Suprapubic skin (tissue), 4 donors: ENCODE results near the gene PLA2G4B. TPM values are rescaled to one million over a fixed set of nuclear protein-coding genes. Genes with fewer than 3 reads are reported as not detected.

ENCODE experiments used
- DNase-seq, 2 donors: peaks; one replicate each; pipeline ENCODE4 v3.0.0-alpha.2; 2019; ENCODE audit warnings: low spot score in 2 of 2
- H3K27ac ChIP-seq: fragments of 200-600 bp; sonication (generic); one replicate; pipeline ENCODE4 v1.5.1; 2019
- H3K27me3 ChIP-seq: fragments of 200-600 bp; sonication (generic); one replicate; pipeline ENCODE4 v1.5.1; 2019
- H3K36me3 ChIP-seq: fragments of 200-600 bp; sonication (generic); one replicate; pipeline ENCODE4 v1.5.1; 2019
- H3K4me1 ChIP-seq: fragments of 200-600 bp; sonication (generic); one replicate; pipeline ENCODE4 v1.5.1; 2019
- H3K4me3 ChIP-seq: fragments of 200-600 bp; sonication (generic); one replicate; pipeline ENCODE4 v1.5.1; 2019; ENCODE audit warnings: mild to moderate bottlenecking
- H3K9me3 ChIP-seq: fragments of 200-600 bp; sonication (generic); one replicate; pipeline ENCODE4 v1.5.1; 2019
- CTCF ChIP-seq, 2 donors: fragments of 200-600 bp in 1 of 2; fragments of 450-650 bp in 1 of 2; sonication (generic) in 1 of 2; IDR thresholded peaks; one replicate each; pipeline ENCODE4 v1.5.1; 2016 to 2019; ENCODE audit warnings: antibody characterized with exemption in 2 of 2, mild to moderate bottlenecking in 1 of 2, moderate library complexity in 1 of 2
- EP300 ChIP-seq: sonication (generic); formaldehyde crosslinking; IDR thresholded peaks from one replicate; pipeline ENCODE4 v1.6.1; 2017; ENCODE audit warnings: antibody characterized with exemption
- POLR2A ChIP-seq, 2 donors: fragments of 450-650 bp; IDR thresholded peaks; one replicate each; pipeline ENCODE4 v1.6.1; 2017; ENCODE audit warnings: antibody characterized with exemption in 2 of 2, mild to moderate bottlenecking in 2 of 2, moderate library complexity in 2 of 2
- POLR2AphosphoS5 ChIP-seq, 3 donors: sonication (generic); formaldehyde crosslinking; IDR thresholded peaks; one replicate each; pipeline ENCODE4 v1.6.1; 2017; ENCODE audit warnings: antibody characterized with exemption in 3 of 3
- WGBS: methylation state at CpG from one replicate; pipeline ENCODE4 v1.1.5; 2018; 5-methylcytosine and 5-hydroxymethylcytosine counted together
- total RNA-seq, 4 donors: library from RNA; depleted of rRNA; stranded (reverse); fragments of >200 nt; gene quantifications; one replicate each; pipeline ENCODE4 v1.1.0, GENCODE V29; 2016

PLA2G4B gene
- total RNA-seq, 4 donors from 2014 or later, result 59.7 to 195 (median 73.7) TPM

- peaks cover 53% of the 10 kb centered on the region for H3K4me1 ChIP-seq
- no peak for TF ChIP-seq EP300
- no peak for TF ChIP-seq POLR2A (IDR thresholded peaks at IDR 0.05)
- TF ChIP-seq CTCF (IDR thresholded peaks at IDR 0.05), result no peak
- no peak for TF ChIP-seq POLR2AphosphoS5 (IDR thresholded peaks at IDR 0.05)
- no peaks in the 10 kb centered on the region for H3K27me3 ChIP-seq
- H3K27ac ChIP-seq, result peak overlapping the region; percentile 87
- no peak for DNase-seq
- WGBS, result 39% methylated on average over 6 of the region's 8 CpGs
- no peak overlapping the region for H3K4me3 ChIP-seq
- H3K36me3 ChIP-seq, result peaks cover 13% of the 10 kb centered on the region
- no peaks in the 10 kb centered on the region for H3K9me3 ChIP-seq
Observed at GRCh38 chr15:41804916-41805666, 33.6 kb upstream of the PLA2G4B start.

- no peaks in the 10 kb centered on the region for H3K9me3 ChIP-seq
- H3K4me1 ChIP-seq, result peaks cover 54% of the 10 kb centered on the region
- H3K27me3 ChIP-seq, result no peaks in the 10 kb centered on the region
- no peak overlapping the region for H3K4me3 ChIP-seq
- H3K27ac ChIP-seq, result peak overlapping the region; percentile 87
- TF ChIP-seq POLR2A (IDR thresholded peaks at IDR 0.05) (no peak), POLR2AphosphoS5 (IDR thresholded peaks at IDR 0.05) (no peak), EP300 (no peak), CTCF (IDR thresholded peaks at IDR 0.05) (no peak)
- H3K36me3 ChIP-seq, result peaks cover 8% of the 10 kb centered on the region
- 67% methylated on average over 3 of the region's 3 CpGs for WGBS
- no peak for DNase-seq
Observed at GRCh38 chr15:41805711-41806110, 32.9 kb upstream of the PLA2G4B start.

- no peaks in the 10 kb centered on the region for H3K27me3 ChIP-seq
- H3K9me3 ChIP-seq, result no peaks in the 10 kb centered on the region
- peak in 1 of 2 donors; percentile 74 for DNase-seq
- H3K36me3 ChIP-seq, result peaks cover under 1% of the 10 kb centered on the region
- no peak overlapping the region for H3K4me3 ChIP-seq
- H3K4me1 ChIP-seq, result peaks cover 61% of the 10 kb centered on the region
- H3K27ac ChIP-seq, result peak overlapping the region; percentile 87
- WGBS, result 52% methylated on average over 7 of the region's 10 CpGs
- TF ChIP-seq EP300 (no peak), CTCF (IDR thresholded peaks at IDR 0.05) (no peak), POLR2A (IDR thresholded peaks at IDR 0.05) (no peak), POLR2AphosphoS5 (IDR thresholded peaks at IDR 0.05) (peak in 1 of 3 donors; percentile 28)
Observed at GRCh38 chr15:41806291-41807181, 32.1 kb upstream of the PLA2G4B start.

GRCh38 chr15:41809121-41809520, 29.5 kb upstream of the PLA2G4B start:
- no peak for DNase-seq
- Histone ChIP-seq H3K36me3 (peaks cover 23% of the 10 kb centered on the region), H3K9me3 (no peaks in the 10 kb centered on the region), H3K4me3 (no peak overlapping the region), H3K27ac (no peak overlapping the region), H3K4me1 (peaks cover 49% of the 10 kb centered on the region), H3K27me3 (no peaks in the 10 kb centered on the region)
- TF ChIP-seq POLR2AphosphoS5 (IDR thresholded peaks at IDR 0.05), result no peak
- no peak for TF ChIP-seq POLR2A (IDR thresholded peaks at IDR 0.05)
- TF ChIP-seq CTCF (IDR thresholded peaks at IDR 0.05), result no peak
- no peak for TF ChIP-seq EP300
- WGBS, result 62% methylated on average over 2 of the region's 2 CpGs
